NCI-H1048 (cell line): ENCODE results near the gene LGALS3.
A peak's percentile ranks its signal among the peaks of the same experiment; 100 is the strongest.

Source experiments
- DNase-seq: peaks from one replicate; lab custom pipeline; 2025; lab: John Stamatoyannopoulos, UW

The LGALS3 gene

DNA sequence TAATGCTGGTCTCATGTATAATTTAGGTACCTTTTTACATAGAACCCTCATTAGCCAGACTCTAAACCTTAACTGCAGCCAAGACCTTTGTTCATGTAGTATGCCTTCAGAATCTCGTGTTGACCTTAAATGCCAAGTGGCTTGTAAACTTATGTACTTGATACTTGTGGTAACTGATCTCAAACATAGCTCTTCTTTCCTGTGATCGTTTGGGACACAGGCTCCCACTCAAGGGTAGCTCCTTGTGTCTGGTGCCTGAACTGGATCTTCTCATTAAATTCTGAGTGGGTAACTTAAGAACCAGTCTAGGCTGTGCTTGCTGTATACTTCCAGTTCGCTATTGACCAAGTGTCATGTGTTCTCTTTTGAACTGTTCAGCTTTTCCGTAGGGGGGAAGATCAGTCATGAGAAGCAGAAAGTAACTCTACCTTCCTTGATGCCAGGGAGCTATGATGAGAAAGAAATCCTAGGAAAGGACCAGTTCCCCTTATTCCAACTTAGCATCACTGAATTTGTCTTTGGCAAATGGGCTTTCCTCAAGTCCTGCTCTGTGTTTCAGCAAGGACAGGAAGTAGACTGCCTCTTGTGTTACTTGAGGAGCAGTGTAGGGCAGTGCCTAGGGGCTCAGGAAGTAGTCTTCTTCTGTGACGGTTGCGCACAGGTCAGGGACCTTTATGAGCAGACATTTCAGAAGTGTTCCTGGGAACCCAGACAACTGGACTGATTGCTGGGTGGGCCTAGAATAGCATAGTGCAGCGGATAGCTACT, 2.5 kb downstream of the LGALS3 start:
- no peak for DNase-seq

DNA sequence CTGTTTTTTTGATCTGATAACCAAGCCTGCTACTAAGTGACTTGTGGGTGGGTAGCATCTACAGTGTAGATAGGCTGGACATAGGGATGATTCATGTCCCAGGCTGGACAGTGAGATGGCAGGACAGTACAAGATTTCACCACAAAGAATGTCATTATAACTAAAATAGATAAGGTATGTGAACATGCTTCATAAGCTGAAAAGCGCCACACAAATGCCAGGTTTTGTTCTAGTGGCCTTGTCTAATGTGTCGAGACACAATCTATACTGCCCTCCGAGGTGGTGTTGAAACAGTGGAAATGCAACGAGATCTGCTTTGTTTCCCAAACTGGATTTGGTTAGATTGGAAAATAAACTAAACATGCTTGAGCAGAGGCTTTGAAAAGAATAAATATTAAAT, 4.4 kb downstream of the LGALS3 start:
- DNase-seq = peak; percentile 30

DNA sequence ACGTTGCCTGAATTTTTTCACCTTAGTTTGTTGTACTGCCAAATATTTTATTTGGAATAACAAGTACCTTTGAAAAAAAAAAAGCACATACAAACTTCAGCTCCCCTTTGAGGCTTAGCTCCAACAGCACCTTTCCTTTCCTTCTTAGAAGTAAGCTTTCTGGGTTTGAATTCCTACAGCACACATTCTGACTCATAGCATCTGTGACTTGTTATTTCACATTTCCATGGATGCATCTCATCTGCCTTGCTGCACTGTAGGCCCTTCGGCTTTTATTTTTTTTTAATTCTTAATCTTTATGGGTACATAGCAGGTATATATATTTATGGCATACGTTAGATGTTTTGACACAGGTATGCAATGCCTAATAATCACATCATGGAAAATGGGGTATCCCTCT, 7.2 kb downstream of the LGALS3 start:
- DNase-seq = no peak

DNA sequence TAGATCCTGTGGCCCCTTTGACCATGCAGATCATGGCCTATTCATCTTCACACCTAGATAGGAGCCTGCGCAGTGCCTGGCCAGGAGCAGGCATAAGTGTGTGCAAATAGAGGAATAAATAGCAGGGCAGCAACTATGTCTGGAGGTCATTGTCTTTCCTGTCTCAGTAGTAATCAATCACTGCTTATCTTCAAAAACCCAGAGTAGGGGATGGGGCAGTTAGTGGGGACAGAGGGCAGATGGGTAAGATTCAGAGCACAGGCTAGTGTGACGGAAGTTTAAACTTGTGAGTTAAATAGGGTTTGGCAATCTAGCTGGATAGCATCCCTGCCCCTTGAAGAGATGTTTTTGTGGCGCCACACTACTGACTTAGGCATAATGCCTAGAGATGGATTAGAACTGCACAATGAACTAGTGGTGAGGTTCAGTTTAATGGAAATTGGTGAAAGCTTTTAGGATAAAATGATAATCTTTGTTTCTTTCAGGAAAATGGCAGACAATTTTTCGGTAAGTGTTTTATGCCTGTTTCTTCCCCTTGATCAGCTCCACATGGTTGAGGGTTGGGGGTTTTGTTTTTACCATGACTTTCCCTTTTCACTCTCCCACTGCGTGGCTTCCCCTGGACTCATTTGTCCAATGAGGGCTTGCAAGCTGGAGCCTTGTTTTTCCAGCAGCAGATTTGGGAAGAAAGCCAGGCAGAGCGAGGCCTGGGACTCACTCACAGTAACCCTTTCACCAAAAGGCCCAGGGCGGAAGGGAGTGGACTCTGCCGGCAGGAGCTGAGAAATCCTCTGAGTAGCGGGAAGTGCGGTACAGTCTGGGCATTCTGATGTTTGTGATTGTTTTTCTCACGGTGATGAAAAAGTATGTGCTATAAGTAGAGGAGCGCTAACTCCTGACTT, 8.1 kb downstream of the LGALS3 start:
- no peak for DNase-seq

DNA sequence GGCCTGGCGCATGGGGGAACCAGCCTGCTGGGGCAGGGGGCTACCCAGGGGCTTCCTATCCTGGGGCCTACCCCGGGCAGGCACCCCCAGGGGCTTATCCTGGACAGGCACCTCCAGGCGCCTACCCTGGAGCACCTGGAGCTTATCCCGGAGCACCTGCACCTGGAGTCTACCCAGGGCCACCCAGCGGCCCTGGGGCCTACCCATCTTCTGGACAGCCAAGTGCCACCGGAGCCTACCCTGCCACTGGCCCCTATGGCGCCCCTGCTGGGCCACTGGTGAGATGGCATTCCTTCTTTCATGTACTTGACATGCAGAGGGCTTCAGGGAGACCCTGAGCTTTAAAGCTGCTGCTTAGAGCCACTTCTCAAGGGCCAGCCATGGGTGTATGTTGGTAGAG, 9.0 kb downstream of the LGALS3 start:
- DNase-seq = no peak

DNA sequence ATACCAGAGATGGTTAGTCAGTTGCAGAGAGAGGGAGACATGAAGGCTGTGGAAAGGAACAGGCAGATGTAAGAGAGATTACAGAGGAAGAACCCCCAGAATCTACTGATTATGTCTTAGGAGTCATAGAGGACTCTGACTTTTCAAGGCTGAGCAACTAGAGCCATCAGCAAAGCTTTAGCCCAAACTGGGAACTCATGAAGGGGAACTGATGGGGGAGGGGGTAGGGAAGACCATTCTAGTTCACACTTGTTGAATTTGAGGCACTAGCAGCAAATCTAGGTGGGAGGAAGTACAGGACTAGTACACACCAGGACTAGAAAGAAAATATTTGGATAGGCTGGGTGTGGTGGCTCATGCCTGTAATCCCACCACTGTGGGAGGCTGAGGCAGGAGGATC, 10.1 kb downstream of the LGALS3 start:
- no peak for DNase-seq

DNA sequence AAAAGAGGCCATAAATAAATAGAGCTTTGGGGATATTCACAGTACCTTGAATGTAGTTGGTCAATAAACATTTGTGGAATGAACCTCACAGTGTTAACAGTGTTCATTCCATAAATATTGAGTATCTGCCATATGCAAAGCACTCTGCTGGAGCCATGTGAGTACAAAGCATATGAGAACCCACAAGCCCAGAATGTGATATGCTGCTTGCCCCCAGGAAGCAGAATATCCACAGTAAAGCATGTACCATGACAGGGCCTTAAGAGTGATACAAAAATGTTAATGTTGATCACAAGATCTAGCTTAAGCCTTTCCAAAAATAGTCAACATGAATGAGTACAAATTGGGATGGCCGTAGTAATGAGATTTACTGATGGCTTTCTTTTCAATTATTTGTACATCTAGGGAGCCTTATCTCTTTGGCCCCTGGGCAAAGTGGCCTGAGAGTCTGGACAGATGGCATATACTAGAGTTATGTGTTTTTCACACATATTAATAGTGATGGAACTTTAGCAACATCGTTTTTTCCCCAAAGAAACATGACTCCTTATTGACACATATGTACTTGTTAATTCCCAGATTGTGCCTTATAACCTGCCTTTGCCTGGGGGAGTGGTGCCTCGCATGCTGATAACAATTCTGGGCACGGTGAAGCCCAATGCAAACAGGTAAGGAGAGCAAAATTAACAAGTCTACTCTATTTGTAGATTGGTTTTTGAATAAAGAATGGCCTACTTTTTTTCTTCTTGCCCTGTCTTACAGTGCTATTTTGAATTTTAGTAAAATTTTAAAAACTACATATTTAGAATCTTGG, 10.9 kb downstream of the LGALS3 start:
- no peak for DNase-seq

DNA sequence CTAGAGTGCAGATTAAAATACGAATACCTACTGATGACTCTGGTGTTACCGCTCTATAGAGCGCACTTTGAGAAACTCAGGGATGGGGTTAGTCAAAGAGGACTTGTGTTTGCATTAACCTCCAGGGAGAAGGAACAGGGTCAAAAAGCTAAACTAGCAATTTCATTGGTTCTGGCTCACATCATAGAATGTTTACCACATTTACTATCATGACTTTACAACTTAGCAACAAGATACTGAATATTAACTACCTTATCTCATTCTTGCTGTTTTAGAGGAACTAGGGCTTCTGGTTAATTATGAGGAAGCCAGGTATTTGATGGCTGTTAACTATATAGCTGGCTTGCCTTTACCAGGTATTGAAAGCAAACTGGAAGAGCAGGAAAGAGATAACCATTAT, 12.8 kb downstream of the LGALS3 start:
- no peak for DNase-seq

DNA sequence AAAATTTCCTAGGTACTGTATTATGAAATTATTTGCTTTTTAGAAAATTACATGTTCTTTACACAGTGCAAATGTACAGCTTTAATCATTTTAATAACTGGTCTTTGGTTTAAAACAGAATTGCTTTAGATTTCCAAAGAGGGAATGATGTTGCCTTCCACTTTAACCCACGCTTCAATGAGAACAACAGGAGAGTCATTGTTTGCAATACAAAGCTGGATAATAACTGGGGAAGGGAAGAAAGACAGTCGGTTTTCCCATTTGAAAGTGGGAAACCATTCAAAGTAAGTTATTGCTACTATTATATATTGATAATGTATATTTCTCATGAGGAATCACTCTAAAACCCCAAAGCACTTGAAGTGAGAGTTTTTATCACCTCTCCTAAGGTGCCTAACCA, 13.4 kb downstream of the LGALS3 start:
- no peak for DNase-seq

DNA sequence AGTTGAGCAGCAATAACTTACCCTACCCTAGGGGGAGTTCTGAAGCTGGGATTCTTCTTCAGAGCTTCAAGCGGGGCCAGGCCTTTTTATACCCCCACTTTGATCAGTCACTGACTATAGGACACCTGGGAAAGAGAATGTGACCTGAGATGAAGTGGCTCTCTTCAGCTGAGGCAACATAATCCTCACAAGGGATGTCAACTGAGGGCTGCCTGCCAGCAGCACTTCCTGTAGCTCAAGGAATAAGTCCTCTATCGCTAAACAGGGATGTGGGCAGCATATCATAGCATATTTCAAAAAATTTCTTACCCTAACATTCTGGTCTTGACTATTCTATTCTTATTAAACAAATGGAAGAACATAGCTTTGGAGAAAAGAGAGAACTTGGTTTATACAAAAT, 17.4 kb downstream of the LGALS3 start:
- no peak for DNase-seq

DNA sequence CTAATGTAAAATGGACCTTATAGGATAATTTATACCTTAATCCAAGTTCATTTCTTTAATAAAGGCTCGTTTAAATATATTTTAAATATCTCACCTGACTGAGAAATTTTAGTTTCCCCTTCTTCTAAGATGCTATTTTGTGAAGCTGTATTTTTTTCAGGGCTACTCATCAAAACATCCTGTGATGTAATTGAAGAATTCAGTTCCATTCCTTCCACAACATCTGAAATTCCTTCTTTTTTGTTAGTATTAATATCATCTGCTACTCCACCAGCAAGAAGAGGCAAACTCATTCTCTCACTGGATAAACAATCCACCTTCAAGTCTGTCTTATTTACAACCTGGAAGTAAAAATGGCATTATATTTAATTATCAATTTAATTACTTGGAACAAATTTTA, 22.5 kb downstream of the LGALS3 start:
- no peak for DNase-seq

DNA sequence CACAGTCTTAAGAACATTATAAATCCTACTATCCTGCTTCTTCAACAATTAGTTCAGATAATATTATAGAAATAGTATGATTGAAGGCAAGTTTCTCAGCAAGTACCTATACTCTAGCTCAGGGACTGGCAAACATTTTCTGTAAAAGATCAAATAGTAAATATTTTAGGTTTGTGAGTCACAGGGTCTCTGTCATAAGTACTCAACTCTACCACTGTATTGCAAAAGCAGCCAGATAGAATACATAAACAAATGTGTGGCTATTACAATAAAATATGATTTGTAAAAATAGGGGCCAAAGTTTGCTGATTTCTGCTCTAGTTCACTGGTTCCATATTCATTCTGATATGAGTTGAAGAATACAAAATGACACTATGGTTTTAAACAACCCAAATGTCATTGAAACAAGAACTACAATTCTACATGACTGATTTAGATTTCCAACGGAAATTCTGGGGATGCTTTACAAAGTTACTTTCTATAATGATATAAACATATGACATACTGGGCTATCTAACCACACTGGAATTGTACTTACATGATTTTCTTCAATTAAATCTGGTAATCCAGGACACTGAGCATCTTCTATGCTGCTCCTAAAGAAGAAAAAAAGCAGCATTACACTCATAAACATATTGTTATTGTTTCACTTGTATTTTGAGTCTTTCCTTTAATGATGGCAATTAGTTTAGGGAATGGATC, 23.2 kb downstream of the LGALS3 start:
- no peak for DNase-seq

DNA sequence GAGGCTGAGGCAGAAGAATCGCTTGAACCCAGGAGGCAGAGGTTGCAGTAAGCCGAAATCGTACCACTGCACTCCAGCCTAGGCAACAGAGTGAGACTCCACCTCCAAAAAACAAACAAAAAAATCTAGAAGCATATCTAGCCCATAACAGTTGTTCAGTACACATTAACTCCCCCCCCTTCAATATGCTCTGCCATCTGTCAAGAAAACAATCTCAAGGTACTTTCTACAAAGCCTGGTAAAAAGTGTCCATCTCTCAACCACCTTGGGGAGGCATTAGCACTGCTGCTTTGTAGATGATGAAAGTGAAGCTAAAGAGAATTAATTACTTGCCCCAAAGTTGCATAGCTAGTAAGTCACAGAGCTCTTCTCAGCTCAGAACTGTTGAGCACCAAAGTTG, 24.9 kb downstream of the LGALS3 start:
- no peak for DNase-seq

DNA sequence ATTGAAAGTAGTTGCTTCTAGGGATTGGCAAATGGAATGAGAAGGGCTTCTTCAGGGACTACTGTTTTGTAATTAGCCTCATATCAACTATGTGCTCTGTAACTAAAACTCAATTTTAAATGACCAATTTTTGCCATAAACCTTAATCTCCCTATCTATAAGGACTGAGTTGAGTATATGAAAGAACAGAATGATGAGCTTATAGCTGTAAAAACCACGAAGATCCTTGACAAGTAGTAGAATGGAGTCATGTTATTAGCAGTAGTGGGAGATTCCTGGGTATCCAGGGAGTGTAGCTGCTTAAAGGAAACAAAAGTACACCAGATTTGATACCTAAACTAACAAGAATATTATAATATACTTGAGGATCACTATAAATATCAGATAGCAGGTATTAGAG, 28.0 kb downstream of the LGALS3 start:
- no peak for DNase-seq

DNA sequence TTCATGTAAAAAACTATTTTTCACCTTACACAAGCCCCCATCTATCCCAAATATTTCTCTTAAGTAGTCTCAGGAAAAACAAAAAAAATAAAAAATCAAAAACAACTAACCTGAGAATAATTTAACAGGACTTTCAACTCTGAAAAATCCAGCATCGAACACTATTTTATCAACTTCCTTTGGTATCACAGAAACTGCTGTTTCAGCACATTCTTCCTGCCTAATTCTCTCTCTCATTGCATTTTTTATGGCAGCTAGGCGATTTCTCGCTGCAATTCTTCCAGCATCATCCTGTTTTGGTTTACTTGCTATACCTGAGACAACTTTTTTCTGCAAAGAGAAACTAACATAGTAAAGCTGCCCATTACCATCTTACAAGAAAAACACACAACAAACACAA, 29.4 kb downstream of the LGALS3 start:
- DNase-seq = no peak

DNA sequence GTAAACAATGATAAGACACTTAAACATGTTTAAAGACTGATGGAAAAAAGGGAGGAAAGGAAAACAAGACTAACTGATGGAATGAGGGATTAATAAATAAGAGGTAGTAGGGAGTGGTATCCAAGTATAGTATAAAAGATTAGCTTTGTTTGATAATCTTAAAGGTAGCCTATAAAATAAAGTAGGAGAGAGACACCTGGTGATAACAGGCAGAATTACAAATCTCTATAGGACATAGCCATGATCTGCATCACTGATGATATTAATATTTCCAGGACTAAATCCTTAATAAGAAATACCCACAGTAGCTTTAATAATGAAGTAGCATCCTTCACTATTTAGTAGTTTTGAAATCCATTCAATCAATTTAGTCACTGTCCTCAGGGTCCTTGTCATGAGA, 31.9 kb downstream of the LGALS3 start:
- DNase-seq = no peak

DNA sequence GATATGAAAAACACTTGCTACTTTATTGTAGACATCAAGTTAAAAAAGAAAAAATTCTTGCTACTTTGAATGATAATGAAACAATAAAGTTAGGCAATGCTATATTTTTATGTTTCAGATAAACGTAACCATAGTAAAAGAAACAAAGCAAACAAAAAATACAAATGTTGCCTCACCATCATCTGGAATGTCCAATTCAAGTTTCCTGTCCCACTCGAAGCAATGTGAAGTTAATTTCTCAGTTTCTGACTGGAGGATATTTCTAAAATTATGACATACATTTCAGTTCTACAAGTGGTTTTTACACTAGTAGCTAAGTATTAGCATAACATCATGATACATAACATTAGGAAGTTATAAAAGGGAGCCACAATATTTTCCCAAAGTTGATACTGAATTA, 41.5 kb downstream of the LGALS3 start:
- no peak for DNase-seq

DNA sequence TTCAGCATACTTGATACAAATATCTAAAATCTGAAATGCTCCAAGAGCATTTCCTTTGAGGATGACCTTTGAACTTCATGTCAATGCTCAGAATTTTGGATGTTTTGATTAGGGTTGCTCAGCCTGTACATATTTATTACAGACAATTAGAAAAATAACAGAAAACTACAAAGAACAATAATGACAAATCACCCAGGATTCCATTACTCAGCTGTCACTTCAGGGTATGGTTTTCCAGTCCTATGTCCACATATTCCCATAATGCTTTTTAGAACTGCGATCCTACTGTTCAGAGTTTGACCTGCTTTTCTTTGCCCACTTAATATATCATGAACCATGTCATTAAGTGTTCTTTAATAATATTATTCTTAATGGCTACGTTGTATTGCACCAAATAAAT, 51.0 kb downstream of the LGALS3 start:
- DNase-seq = no peak

DNA sequence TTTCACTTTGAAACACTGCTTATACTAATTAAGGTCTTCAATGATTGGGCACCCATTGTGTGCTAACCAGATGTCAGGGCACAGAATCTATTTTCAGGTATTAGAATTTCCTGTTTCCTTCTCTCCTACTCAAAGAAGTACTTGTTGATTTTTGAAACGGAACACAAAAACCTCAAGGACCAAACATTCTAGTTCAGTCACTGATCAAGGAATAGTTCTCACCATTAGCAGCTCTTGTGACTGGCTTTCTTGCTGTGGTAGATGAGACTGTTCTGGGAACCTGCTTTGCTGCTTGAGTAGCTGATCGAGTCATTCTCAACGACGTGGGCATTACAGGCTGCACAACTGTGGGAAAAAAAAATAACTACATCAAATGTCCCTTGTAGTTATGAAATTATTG, 51.4 kb downstream of the LGALS3 start:
- no peak for DNase-seq

DNA sequence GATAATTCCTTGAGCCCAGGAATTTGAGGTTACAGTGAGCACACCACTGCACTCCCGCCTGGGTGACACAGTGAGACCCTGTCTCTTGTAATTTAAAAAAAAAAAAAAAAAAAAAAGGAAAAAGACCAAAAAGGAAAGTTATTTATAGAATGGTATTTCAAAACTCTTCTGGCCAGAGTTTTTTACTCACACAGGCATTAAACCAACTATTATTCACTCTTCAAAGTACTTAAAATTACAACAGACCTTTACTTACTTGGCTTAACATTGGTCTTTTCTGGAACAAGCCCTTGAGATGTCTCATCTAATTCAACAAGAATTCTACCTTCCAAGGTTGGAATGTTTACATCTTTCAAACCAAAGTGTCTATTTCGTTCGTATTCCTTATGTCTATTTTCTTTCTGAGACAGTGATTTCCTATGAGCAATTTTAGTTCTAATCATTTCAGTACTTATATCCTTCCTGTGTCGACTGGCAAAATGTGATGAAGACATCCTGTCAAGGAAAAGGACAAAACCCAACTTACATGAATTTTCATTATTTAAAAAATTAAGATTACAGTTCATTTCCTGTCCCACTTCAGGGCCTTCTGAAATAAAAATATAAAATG, 59.7 kb downstream of the LGALS3 start:
- no peak for DNase-seq

DNA sequence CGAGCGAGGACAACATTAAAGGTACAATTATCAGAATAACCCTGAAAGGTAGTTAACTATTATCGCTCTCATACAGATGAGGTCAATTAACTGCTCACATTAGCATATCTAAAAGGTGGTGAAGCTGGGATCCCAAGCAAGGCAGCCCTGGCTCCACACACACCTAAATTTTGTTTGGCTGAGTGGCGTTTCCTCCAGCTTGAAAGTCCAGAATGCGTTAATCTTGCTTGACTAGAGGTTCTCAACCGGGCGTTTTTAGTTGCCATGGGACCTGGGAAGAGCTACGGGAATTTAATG, 61.8 kb downstream of the LGALS3 start:
- DNase-seq = no peak
